ENCODE measurements around the gene S100A11. TPM values are rescaled to one million over a fixed set of nuclear protein-coding genes. Genes with fewer than 3 reads are reported as not detected.
A peak's percentile ranks its signal among the peaks of the same experiment; 100 is the strongest.
"Not testable (repeated sequence)": the region's sequence is repeated elsewhere in the genome, so short reads cannot be mapped to it uniquely, and the experiment has no call there.

Gene S100A11
- total RNA-seq: 64.5 TPM
- long read RNA-seq, transcript S100A11-201 (3 exons, 594 nt): major isoform, 34 of 34 reads
- long read RNA-seq, partial matches to known transcripts: 0 of 34 reads
- long read RNA-seq, other reads (novel, unspliced or antisense): 0 of 34 reads

GRCh38 chr1:152036267-152037216 is at the start of gene S100A11:
TSS of gene S100A11 (minus strand) at chr1:152037004. CDS start at chr1:152036915, 89 bp downstream.
- peak; percentile 96 for ATAC-seq (ENCODE audit: poor library complexity)
- DNase-seq: peak; percentile 97
- intact Hi-C loops (cut with DNase I): no loop called here

- intact Hi-C loops (cut with DNase I): no loop called here
- DNase-seq: no peak
- no peak for ATAC-seq (ENCODE audit: poor library complexity)
Observed at GRCh38 chr1:152084853-152085252, 48.0 kb upstream of the S100A11 start.

GRCh38 chr1:152081026-152081425 is 44.2 kb upstream of the S100A11 start:
- ATAC-seq (ENCODE audit: poor library complexity); DNase-seq; intact Hi-C loops (cut with DNase I): not testable (repeated sequence)

GRCh38 chr1:152080494-152080893 is 43.7 kb upstream of the S100A11 start:
- DNase-seq; ATAC-seq (ENCODE audit: poor library complexity); intact Hi-C loops (cut with DNase I): not testable (repeated sequence)

GRCh38 chr1:152078831-152079441 is 42.1 kb upstream of the S100A11 start:
- ATAC-seq (ENCODE audit: poor library complexity) (no peak), DNase-seq (no peak)
- intact Hi-C loops (cut with DNase I): no loop called here

GRCh38 chr1:152072311-152072710 is 35.5 kb upstream of the S100A11 start:
- DNase-seq (no peak), ATAC-seq (ENCODE audit: poor library complexity) (no peak)
- intact Hi-C loops (cut with DNase I): no loop called here

GRCh38 chr1:152071123-152071522 is 34.3 kb upstream of the S100A11 start:
- ATAC-seq (ENCODE audit: poor library complexity) (no peak), DNase-seq (no peak)
- intact Hi-C loops (cut with DNase I): no loop called here

- no peak for DNase-seq
- intact Hi-C loops (cut with DNase I): no loop called here
- ATAC-seq (ENCODE audit: poor library complexity): no peak
Observed at GRCh38 chr1:152067929-152068328, 31.1 kb upstream of the S100A11 start.

- DNase-seq (no peak), ATAC-seq (ENCODE audit: poor library complexity) (no peak)
- intact Hi-C loops (cut with DNase I): no loop called here
Observed at GRCh38 chr1:152067150-152067549, 30.3 kb upstream of the S100A11 start.

GRCh38 chr1:152061952-152062351 is 25.1 kb upstream of the S100A11 start:
- no peak for DNase-seq
- ATAC-seq (ENCODE audit: poor library complexity): no peak
- intact Hi-C loops (cut with DNase I): no loop called here

GRCh38 chr1:152053375-152053774 is 16.6 kb upstream of the S100A11 start:
- DNase-seq: no peak
- no peak for ATAC-seq (ENCODE audit: poor library complexity)
- intact Hi-C loops (cut with DNase I): loop anchor here (2.0 to 10.0 kb wide), 2 partner anchors 131 to 391 kb away; no protein-coding TSS in a partner anchor

GRCh38 chr1:152052606-152053005 is 15.8 kb upstream of the S100A11 start:
- DNase-seq: peak; percentile 91
- peak; percentile 66 for ATAC-seq (ENCODE audit: poor library complexity)
- intact Hi-C loops (cut with DNase I): loop anchor here (2.0 to 10.0 kb wide), 2 partner anchors 132 to 392 kb away; no protein-coding TSS in a partner anchor

- intact Hi-C loops (cut with DNase I): loop anchor here (10.0 kb wide), 1 partner anchor 394 kb away; no protein-coding TSS in a partner anchor
- DNase-seq: no peak
- no peak for ATAC-seq (ENCODE audit: poor library complexity)
Observed at GRCh38 chr1:152050886-152051675, 14.3 kb upstream of the S100A11 start.

GRCh38 chr1:152049291-152050083 is 12.7 kb upstream of the S100A11 start:
- DNase-seq (no peak), ATAC-seq (ENCODE audit: poor library complexity) (no peak)
- intact Hi-C loops (cut with DNase I): loop anchor here (10.0 kb wide), 1 partner anchor 395 kb away; no protein-coding TSS in a partner anchor

- intact Hi-C loops (cut with DNase I): no loop called here
- peak; percentile 75 for DNase-seq
- ATAC-seq (ENCODE audit: poor library complexity): peak; percentile 34
Observed at GRCh38 chr1:152048416-152049009, 11.7 kb upstream of the S100A11 start.

- intact Hi-C loops (cut with DNase I): no loop called here
- ATAC-seq (ENCODE audit: poor library complexity) (peak; percentile 93), DNase-seq (peak; percentile 95)
Observed at GRCh38 chr1:152047730-152048415, 11.1 kb upstream of the S100A11 start.

- intact Hi-C loops (cut with DNase I): no loop called here
- ATAC-seq (ENCODE audit: poor library complexity) (no peak), DNase-seq (no peak)
Observed at GRCh38 chr1:152047413-152047729, 10.6 kb upstream of the S100A11 start.

All from Right ventricle myocardium superior (tissue), 1 donor.